ENCODE measurements around the gene TVP23C. TPM values are rescaled to one million over a fixed set of nuclear protein-coding genes. Genes with fewer than 3 reads are reported as not detected.

The TVP23C gene
- total RNA-seq, 1 experiment from 2014 or later = 7.4 TPM

DNA sequence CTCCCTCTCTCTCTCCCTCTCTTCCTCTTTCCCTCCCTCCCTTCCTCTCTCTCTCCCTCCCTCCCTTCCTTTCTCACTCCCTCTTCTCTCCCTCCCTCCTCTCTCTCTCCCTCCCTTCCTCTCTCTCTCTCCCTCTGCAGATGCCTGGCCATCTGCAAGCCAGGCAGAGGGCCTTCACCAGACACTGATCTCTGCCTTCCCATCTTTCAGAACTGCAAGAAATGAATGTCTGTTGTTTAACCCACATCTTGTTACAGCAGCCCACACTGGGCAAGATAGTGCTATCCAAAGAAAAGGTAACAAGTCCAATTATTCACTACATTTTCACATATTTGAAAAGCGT, 69.6 kb downstream of the TVP23C start:
- ChIA-PET CTCF (no interaction called here), POLR2A (ENCODE audit: low non-redundant PET) (no interaction called here)
- no peaks in the 10 kb centered on the region for H3K9me3 ChIP-seq (ENCODE audit: low read depth, low read length, poor library complexity, severe bottlenecking)
- no peak for DNase-seq (ENCODE audit: low spot score)
- intact Hi-C loops (cut with micrococcal nuclease; ENCODE audit: unreplicated experiment) = no loop called here
- no peak overlapping the region for H3K4me3 ChIP-seq (ENCODE audit: low read depth, low read length, poor library complexity, severe bottlenecking)
- TF ChIP-seq, protein P1, sequence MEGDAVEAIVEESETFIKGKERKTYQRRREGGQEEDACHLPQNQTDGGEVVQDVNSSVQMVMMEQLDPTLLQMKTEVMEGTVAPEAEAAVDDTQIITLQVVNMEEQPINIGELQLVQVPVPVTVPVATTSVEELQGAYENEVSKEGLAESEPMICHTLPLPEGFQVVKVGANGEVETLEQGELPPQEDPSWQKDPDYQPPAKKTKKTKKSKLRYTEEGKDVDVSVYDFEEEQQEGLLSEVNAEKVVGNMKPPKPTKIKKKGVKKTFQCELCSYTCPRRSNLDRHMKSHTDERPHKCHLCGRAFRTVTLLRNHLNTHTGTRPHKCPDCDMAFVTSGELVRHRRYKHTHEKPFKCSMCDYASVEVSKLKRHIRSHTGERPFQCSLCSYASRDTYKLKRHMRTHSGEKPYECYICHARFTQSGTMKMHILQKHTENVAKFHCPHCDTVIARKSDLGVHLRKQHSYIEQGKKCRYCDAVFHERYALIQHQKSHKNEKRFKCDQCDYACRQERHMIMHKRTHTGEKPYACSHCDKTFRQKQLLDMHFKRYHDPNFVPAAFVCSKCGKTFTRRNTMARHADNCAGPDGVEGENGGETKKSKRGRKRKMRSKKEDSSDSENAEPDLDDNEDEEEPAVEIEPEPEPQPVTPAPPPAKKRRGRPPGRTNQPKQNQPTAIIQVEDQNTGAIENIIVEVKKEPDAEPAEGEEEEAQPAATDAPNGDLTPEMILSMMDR (conservative IDR thresholded peaks at IDR 0.05; ENCODE audit: low read depth, low read length) = no peak
- no peak for TF ChIP-seq EZH2 (IDR thresholded peaks at IDR 0.05; ENCODE audit: borderline replicate concordance, low read depth, low read length, poor library complexity, severe bottlenecking)
- no TSS peak for BruUV-seq (replicated peaks)
- H3K27me3 ChIP-seq (replicated peaks; ENCODE audit: insufficient read depth, low read depth, low read length, poor library complexity) = no peaks in the 10 kb centered on the region
- H3K4me1 ChIP-seq (ENCODE audit: insufficient read depth, low read length, poor library complexity, severe bottlenecking) = no peaks in the 10 kb centered on the region
- H3K36me3 ChIP-seq (ENCODE audit: insufficient read depth, low read length, poor library complexity, severe bottlenecking) = no peaks in the 10 kb centered on the region
- H3K27ac ChIP-seq (ENCODE audit: low read depth, low read length, poor library complexity, severe bottlenecking) = no peak overlapping the region

DNA sequence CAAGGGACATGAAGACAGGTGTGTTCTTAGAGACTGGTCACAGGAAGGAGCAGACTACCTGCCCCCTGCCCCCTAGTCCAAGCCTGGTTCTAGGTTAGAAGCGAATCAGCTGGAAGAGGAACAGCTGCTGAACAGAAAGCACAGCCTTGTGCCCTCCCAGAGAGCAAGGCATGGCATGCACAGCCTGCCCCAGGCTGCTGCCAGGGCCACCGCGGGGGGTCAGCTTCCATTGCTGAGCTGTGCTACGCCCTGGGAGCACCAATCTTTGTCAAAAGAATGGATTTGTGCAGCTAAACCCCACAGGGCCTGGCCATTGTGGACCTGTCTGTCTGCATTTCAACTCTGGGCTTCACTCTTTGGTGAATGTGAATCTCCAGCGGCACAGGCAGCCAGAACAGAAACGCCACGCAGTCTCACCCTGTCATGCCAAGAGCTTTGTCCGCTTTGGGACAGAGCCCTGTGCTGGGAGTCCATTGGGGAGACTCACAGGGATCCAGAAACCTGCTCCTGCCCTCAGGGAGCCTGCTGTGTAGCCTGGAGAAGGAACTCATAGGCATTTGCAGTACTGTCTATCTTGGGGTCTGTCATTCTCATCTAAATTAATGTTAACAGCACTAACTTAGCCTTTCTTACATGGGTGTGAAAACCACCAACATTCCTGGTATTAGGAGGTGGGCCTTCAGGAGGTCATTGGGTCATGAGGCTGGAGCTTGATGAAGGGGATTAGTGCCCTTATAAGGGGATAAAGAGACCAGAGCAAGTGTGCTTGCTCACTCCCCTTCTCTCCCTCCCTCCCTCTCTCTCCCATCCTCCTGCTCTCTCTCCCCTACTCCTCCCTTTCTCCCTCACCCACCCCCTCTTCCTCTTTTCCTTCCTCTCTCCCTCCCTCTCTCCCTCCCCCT, 70.2 kb downstream of the TVP23C start:
- Histone ChIP-seq H3K4me1 (ENCODE audit: insufficient read depth, low read length, poor library complexity, severe bottlenecking) (no peaks in the 10 kb centered on the region), H3K4me3 (ENCODE audit: low read depth, low read length, poor library complexity, severe bottlenecking) (no peak overlapping the region), H3K27me3 (replicated peaks; ENCODE audit: insufficient read depth, low read depth, low read length, poor library complexity) (no peaks in the 10 kb centered on the region), H3K9me3 (ENCODE audit: low read depth, low read length, poor library complexity, severe bottlenecking) (no peaks in the 10 kb centered on the region), H3K36me3 (ENCODE audit: insufficient read depth, low read length, poor library complexity, severe bottlenecking) (no peaks in the 10 kb centered on the region), H3K27ac (ENCODE audit: low read depth, low read length, poor library complexity, severe bottlenecking) (no peak overlapping the region)
- no TSS peak for BruUV-seq (replicated peaks)
- ChIA-PET CTCF (no interaction called here), POLR2A (ENCODE audit: low non-redundant PET) (no interaction called here)
- intact Hi-C loops (cut with micrococcal nuclease; ENCODE audit: unreplicated experiment) = no loop called here
- TF ChIP-seq EZH2 (IDR thresholded peaks at IDR 0.05; ENCODE audit: borderline replicate concordance, low read depth, low read length, poor library complexity, severe bottlenecking) = no peak
- TF ChIP-seq, protein P1 (conservative IDR thresholded peaks at IDR 0.05; ENCODE audit: low read depth, low read length) = no peak
- peak; percentile 17 for DNase-seq (ENCODE audit: low spot score)

DNA sequence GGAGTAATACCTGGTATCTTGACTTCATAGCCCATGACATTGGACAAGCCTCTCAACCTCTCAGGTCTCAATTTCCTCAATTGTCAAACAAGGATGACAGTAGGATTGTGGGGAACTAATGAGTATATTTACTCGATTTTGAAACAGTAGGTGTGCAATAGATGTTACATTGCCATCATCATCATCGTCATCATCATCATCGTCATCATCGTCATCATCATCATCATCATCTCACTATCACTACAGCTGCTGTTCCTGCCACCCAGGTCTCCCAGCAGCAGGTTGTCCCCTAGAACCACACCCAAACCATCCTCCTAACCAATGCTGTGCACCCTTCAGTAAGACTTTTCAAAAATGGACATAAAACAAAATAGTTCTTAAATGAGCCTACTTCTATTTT, 71.1 kb downstream of the TVP23C start:
- no peak overlapping the region for H3K4me3 ChIP-seq (ENCODE audit: low read depth, low read length, poor library complexity, severe bottlenecking)
- no peak for DNase-seq (ENCODE audit: low spot score)
- BruUV-seq (replicated peaks) = no TSS peak
- POLR2A ChIA-PET (ENCODE audit: low non-redundant PET) = no interaction called here
- CTCF ChIA-PET = no interaction called here
- H3K36me3 ChIP-seq (ENCODE audit: insufficient read depth, low read length, poor library complexity, severe bottlenecking) = no peaks in the 10 kb centered on the region
- no peak overlapping the region for H3K27ac ChIP-seq (ENCODE audit: low read depth, low read length, poor library complexity, severe bottlenecking)
- no peaks in the 10 kb centered on the region for H3K27me3 ChIP-seq (replicated peaks; ENCODE audit: insufficient read depth, low read depth, low read length, poor library complexity)
- no peak for TF ChIP-seq EZH2 (IDR thresholded peaks at IDR 0.05; ENCODE audit: borderline replicate concordance, low read depth, low read length, poor library complexity, severe bottlenecking)
- TF ChIP-seq, protein P1 (conservative IDR thresholded peaks at IDR 0.05; ENCODE audit: low read depth, low read length) = no peak
- intact Hi-C loops (cut with micrococcal nuclease; ENCODE audit: unreplicated experiment) = no loop called here
- no peaks in the 10 kb centered on the region for H3K9me3 ChIP-seq (ENCODE audit: low read depth, low read length, poor library complexity, severe bottlenecking)
- no peaks in the 10 kb centered on the region for H3K4me1 ChIP-seq (ENCODE audit: insufficient read depth, low read length, poor library complexity, severe bottlenecking)
